ENCODE measurements around the gene PLAC1.

DNA sequence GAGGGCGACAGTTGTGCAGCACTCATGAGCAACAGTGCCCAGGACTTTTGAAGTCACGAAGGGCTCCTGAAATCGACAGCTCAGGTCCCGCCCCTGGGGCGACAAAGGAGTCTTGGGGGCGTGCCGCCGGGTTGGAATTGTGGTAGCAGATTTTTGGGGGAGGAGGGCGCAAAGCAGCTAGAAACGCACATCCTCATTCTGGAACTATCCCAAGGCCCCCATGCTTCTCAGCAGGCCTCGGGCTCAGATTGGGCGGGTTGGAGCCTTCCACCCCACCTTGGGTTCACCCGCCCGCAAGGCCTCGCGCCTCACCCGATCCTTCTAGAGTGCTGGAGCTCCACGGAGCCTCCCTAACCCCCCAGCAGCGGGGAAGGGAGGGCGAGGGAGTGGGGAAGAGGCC lies 112.8 kb downstream of the PLAC1 start:
- no peak for TF ChIP-seq RARB (CRISPR knock-in tag; IDR thresholded peaks at IDR 0.05)
- no peak for TF ChIP-seq ZNF565 (CRISPR knock-in tag; conservative IDR thresholded peaks at IDR 0.05; ENCODE audit: low read depth)
- TF ChIP-seq OSR1 (CRISPR knock-in tag; IDR thresholded peaks at IDR 0.05) = no peak
- TF ChIP-seq BACH2 (CRISPR knock-in tag; IDR thresholded peaks at IDR 0.05; ENCODE audit: borderline replicate concordance) = no peak
- no peak for TF ChIP-seq ARNTL (CRISPR knock-in tag; IDR thresholded peaks at IDR 0.05; ENCODE audit: borderline replicate concordance, low read depth)
- TF ChIP-seq PATZ1 (CRISPR knock-in tag; IDR thresholded peaks at IDR 0.05; ENCODE audit: borderline replicate concordance) = no peak
- TF ChIP-seq ZNF8 (CRISPR knock-in tag; IDR thresholded peaks at IDR 0.05) = no peak
- no peak for TF ChIP-seq TCF4 (CRISPR knock-in tag; IDR thresholded peaks at IDR 0.05; ENCODE audit: borderline replicate concordance)
- TF ChIP-seq ZFP30 (CRISPR knock-in tag; IDR thresholded peaks at IDR 0.05) = no peak
- TF ChIP-seq CSRNP3 (CRISPR knock-in tag; IDR thresholded peaks at IDR 0.05) = no peak
- no peak for TF ChIP-seq ZNF70 (CRISPR knock-in tag; IDR thresholded peaks at IDR 0.05)
- TF ChIP-seq PPARA (CRISPR knock-in tag; IDR thresholded peaks at IDR 0.05; ENCODE audit: borderline replicate concordance) = no peak
- no peak for TF ChIP-seq ZC3H10 (CRISPR knock-in tag; IDR thresholded peaks at IDR 0.05)
